BJ (cell line): ENCODE results near the gene RHOBTB3. TPM values are rescaled to one million over a fixed set of nuclear protein-coding genes. Genes with fewer than 3 reads are reported as not detected.
"Not testable (repeated sequence)": the region's sequence is repeated elsewhere in the genome, so short reads cannot be mapped to it uniquely, and the experiment has no call there.

Experiments used
- CTCF ChIA-PET: fragments of 350-600 bp; formaldehyde crosslinking; extraction: SDS; loops from one replicate; lab custom pipeline; 2021; ENCODE audit warnings: antibody characterized with exemption, inconsistent platforms; lab: Yijun Ruan, JAX
- POLR2A ChIA-PET: fragments of 300-600 bp; sonication (Branson Sonifier 250); formaldehyde crosslinking; extraction: SDS; loops from one replicate; lab custom pipeline; 2021; ENCODE audit warnings: antibody characterized with exemption; lab: Charles Lee
- DNase-seq: peaks from one replicate; pipeline ENCODE4 v3.0.0-alpha.2; 2011; ENCODE audit warnings: low read depth
- H3K27me3 ChIP-seq: 2 replicates; pipeline ENCODE4 v1.6.0; 2011; ENCODE audit warnings: low read length; ENCODE audit not compliant: control insufficient read depth, insufficient read depth
- H3K36me3 ChIP-seq: 2 replicates; pipeline ENCODE4 v1.5.1; 2011; ENCODE audit warnings: low read length; ENCODE audit not compliant: control insufficient read depth, insufficient read depth
- H3K4me3 ChIP-seq: 2 replicates; pipeline ENCODE4 v1.5.1; 2011; ENCODE audit warnings: low read depth, mild to moderate bottlenecking, control low read depth, low read length
- polyA plus RNA-seq: library from polyadenylated mRNA; depleted of rRNA; stranded (reverse); fragments of >200 nt; gene quantifications from 2 replicates; pipeline ENCODE4 v1.2.3, GENCODE V29; 2011
- TF ChIP-seq, protein P1 (sequence below): IDR thresholded peaks from 2 replicates; pipeline ENCODE4 v1.5.1; 2011; ENCODE audit warnings: low read depth, mild to moderate bottlenecking, control low read depth, inconsistent platforms, low read length, moderate library complexity; ENCODE audit not compliant: insufficient read depth

Gene RHOBTB3
- polyA plus RNA-seq, 1 experiment = 320 TPM

DNA sequence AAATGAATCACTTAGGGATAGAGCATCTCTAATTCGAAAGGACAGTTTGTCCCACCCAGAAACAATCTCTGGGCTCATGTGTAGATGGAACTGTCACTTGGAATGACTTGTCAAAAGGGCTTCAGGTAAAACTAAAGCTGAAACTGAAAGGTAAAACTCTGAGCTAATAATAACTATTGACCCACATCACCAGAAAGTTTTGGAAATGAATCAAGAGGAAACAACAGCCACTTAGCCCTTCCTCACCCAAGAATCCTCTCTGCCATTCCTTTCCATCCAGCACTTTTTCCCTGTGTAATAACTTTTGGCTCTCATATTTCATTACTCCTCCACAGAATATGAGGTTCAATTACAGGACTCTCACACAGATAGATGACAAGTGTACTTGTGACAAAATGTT, 105.4 kb downstream of the RHOBTB3 start:
- POLR2A ChIA-PET = interaction anchor here (1.2 kb wide), 1 partner anchor 14 kb away, joined by 3 read pairs; the partner anchor contains the start of gene GLRX
- CTCF ChIA-PET = interaction anchor here (0.8 to 1.7 kb wide), 4 partner anchors 10 to 55 kb away, joined by 3 to 4 read pairs (median 3); no protein-coding TSS in a partner anchor
- TF ChIP-seq, protein P1, sequence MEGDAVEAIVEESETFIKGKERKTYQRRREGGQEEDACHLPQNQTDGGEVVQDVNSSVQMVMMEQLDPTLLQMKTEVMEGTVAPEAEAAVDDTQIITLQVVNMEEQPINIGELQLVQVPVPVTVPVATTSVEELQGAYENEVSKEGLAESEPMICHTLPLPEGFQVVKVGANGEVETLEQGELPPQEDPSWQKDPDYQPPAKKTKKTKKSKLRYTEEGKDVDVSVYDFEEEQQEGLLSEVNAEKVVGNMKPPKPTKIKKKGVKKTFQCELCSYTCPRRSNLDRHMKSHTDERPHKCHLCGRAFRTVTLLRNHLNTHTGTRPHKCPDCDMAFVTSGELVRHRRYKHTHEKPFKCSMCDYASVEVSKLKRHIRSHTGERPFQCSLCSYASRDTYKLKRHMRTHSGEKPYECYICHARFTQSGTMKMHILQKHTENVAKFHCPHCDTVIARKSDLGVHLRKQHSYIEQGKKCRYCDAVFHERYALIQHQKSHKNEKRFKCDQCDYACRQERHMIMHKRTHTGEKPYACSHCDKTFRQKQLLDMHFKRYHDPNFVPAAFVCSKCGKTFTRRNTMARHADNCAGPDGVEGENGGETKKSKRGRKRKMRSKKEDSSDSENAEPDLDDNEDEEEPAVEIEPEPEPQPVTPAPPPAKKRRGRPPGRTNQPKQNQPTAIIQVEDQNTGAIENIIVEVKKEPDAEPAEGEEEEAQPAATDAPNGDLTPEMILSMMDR = no peak
- Histone ChIP-seq H3K27me3 (no peaks in the 10 kb centered on the region), H3K4me3 (no peak overlapping the region), H3K36me3 (no peaks in the 10 kb centered on the region)
- DNase-seq = no peak

DNA sequence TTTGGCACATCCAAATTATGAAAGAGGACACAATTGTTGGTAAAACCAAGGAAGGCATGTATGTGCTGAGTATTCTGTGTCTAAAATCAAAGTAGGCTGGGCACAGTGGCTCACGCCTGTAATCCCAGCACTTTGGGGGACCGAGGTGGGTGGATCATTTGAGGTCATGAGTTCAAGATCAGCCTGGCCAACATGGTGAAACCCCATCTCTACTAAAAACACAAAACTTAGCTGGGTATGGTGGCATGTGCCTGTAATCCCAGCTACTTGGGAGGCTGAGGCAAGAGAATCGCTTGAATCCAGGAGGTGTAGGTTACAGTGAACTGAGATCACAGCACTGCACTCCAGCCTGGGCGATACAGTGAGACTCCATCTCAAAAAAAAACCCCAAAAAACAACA, 105.8 kb downstream of the RHOBTB3 start:
- ChIA-PET POLR2A (interaction anchor here (1.2 kb wide), 1 partner anchor 14 kb away, joined by 3 read pairs; the partner anchor contains the start of gene GLRX), CTCF (interaction anchor here (0.8 to 1.7 kb wide), 5 partner anchors 10 to 56 kb away, joined by 3 to 4 read pairs (median 3); partner anchors contain the start of gene GLRX)
- not testable (repeated sequence) for H3K4me3 ChIP-seq, H3K36me3 ChIP-seq, DNase-seq, H3K27me3 ChIP-seq

GRCh38 chr5:95837492-95837891, 106.4 kb downstream of the RHOBTB3 start:
- TF ChIP-seq, protein P1 = no peak
- ChIA-PET POLR2A (no interaction called here), CTCF (interaction anchor here (0.8 to 1.7 kb wide), 4 partner anchors 15 to 56 kb away, joined by 3 to 4 read pairs (median 3); partner anchors contain the start of gene GLRX)
- no peaks in the 10 kb centered on the region for H3K27me3 ChIP-seq
- no peaks in the 10 kb centered on the region for H3K36me3 ChIP-seq
- DNase-seq = no peak
- no peak overlapping the region for H3K4me3 ChIP-seq

GRCh38 chr5:95838001-95838520, 106.9 kb downstream of the RHOBTB3 start:
- CTCF ChIA-PET = interaction anchor here (0.5 to 2.3 kb wide), 5 partner anchors 10 to 174 kb away, joined by 3 to 11 read pairs (median 3); no protein-coding TSS in a partner anchor
- POLR2A ChIA-PET = no interaction called here

DNA sequence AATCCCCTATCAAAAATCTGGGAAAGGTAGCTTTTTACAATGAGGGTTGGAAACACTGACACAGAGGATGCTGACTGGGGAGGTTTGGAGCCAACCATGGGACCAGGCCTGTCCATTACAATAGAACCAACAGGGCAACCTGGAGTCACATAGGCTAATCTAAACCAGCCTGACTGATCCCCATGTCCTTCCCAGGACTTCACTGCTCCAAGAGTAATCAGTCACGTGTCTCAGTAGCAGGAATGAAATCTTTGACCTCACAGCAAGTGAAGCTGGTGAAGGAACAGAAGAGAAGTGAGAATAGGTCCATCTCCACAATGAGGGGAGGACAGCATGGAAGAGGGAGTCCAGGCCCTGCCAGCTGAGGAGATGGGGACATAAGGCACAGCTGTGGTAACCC, 107.4 kb downstream of the RHOBTB3 start:
- Histone ChIP-seq H3K27me3 (no peaks in the 10 kb centered on the region), H3K36me3 (no peaks in the 10 kb centered on the region), H3K4me3 (no peak overlapping the region)
- DNase-seq = no peak
- ChIA-PET POLR2A (no interaction called here), CTCF (interaction anchor here (0.5 to 2.3 kb wide), 4 partner anchors 9 to 174 kb away, joined by 3 to 11 read pairs (median 3); no protein-coding TSS in a partner anchor)
- TF ChIP-seq, protein P1 = no peak

More at GRCh38 chr5:95838001-95838520, 106.9 kb downstream of the RHOBTB3 start:
- TF ChIP-seq, protein P1 = no peak
- H3K27me3 ChIP-seq = no peaks in the 10 kb centered on the region
- no peaks in the 10 kb centered on the region for H3K36me3 ChIP-seq
- no peak for DNase-seq
- H3K4me3 ChIP-seq = no peak overlapping the region
